HepG2 (cell line): Measurements from ENCODE around the gene PRRT2. TPM values are rescaled to one million over a fixed set of nuclear protein-coding genes. Genes with fewer than 3 reads are reported as not detected.

Experiments
- BORCS8-MEF2B ChIP-seq: sonication (generic); formaldehyde crosslinking; IDR thresholded peaks from 2 replicates; pipeline ENCODE4 v1.8.0; 2022; ENCODE audit warnings: mild to moderate bottlenecking, missing genetic modification reagents
- FOXJ3 ChIP-seq: sonication (generic); formaldehyde crosslinking; IDR thresholded peaks from 2 replicates; pipeline ENCODE4 v1.4.0; 2020; ENCODE audit warnings: missing genetic modification reagents, mild to moderate bottlenecking, borderline replicate concordance
- HDAC2 ChIP-seq: sonication (generic); formaldehyde crosslinking; IDR thresholded peaks from 2 replicates; pipeline ENCODE4 v1.4.0; 2020; ENCODE audit warnings: missing genetic modification reagents
- HNRNPH1 ChIP-seq: fragments of 200-400 bp; formaldehyde crosslinking; optimal IDR thresholded peaks from 2 replicates; pipeline ENCODE3; 2017; ENCODE audit warnings: mild to moderate bottlenecking, low read depth, low read length
- JDP2 ChIP-seq: sonication (generic); formaldehyde crosslinking; IDR thresholded peaks from 2 replicates; pipeline ENCODE4 v1.8.1; 2022; ENCODE audit warnings: missing genetic modification reagents, borderline replicate concordance
- PLSCR1 ChIP-seq: sonication (generic); formaldehyde crosslinking; IDR thresholded peaks from 2 replicates; pipeline ENCODE4 v1.5.0; 2020; ENCODE audit warnings: missing genetic modification reagents, mild to moderate bottlenecking, borderline replicate concordance
- POLR2A ChIP-seq, 2 experiments: IDR thresholded peaks; 2 replicates each; pipeline ENCODE4 v1.6.1; 2011; ENCODE audit warnings: low read depth in 2 of 2, low read length in 2 of 2, mild to moderate bottlenecking in 1 of 2, moderate library complexity in 1 of 2; ENCODE audit not compliant: insufficient read depth in 1 of 2
- RORA ChIP-seq: sonication (generic); formaldehyde crosslinking; IDR thresholded peaks from 2 replicates; pipeline ENCODE4 v1.5.0; 2020; ENCODE audit warnings: mild to moderate bottlenecking, missing genetic modification reagents, moderate library complexity
- SAP130 ChIP-seq: IDR thresholded peaks from 2 replicates; pipeline ENCODE4 v1.6.1; 2016; ENCODE audit warnings: low read depth
- SIX4 ChIP-seq: sonication (generic); formaldehyde crosslinking; IDR thresholded peaks from 2 replicates; pipeline ENCODE4 v1.4.0; 2020; ENCODE audit warnings: missing genetic modification reagents
- SNAPC4 ChIP-seq: sonication (generic); formaldehyde crosslinking; IDR thresholded peaks from 2 replicates; pipeline ENCODE4 v1.4.0; 2020; ENCODE audit warnings: mild to moderate bottlenecking, missing genetic modification reagents
- SP4 ChIP-seq: sonication (generic); formaldehyde crosslinking; IDR thresholded peaks from 2 replicates; pipeline ENCODE4 v1.8.1; 2023; ENCODE audit warnings: mild to moderate bottlenecking, missing genetic modification reagents
- SPEN ChIP-seq: sonication (generic); formaldehyde crosslinking; IDR thresholded peaks from 2 replicates; pipeline ENCODE4 v1.5.1; 2020; ENCODE audit warnings: low read depth, mild to moderate bottlenecking, missing genetic modification reagents
- TBL1XR1 ChIP-seq: fragments of 150-350 bp; IDR thresholded peaks from 2 replicates; pipeline ENCODE4 v1.6.1; 2014; ENCODE audit warnings: borderline replicate concordance, low read length; ENCODE audit not compliant: partially characterized antibody
- TCF7L2 ChIP-seq: IDR thresholded peaks from 2 replicates; pipeline ENCODE4 v1.6.1; 2011; ENCODE audit warnings: mild to moderate bottlenecking, low read depth, low read length, moderate library complexity
- TSC22D2 ChIP-seq: sonication (generic); formaldehyde crosslinking; IDR thresholded peaks from 2 replicates; pipeline ENCODE4 v1.5.1; 2020; ENCODE audit warnings: missing genetic modification reagents, mild to moderate bottlenecking, borderline replicate concordance
- USF2 ChIP-seq, 2 experiments: sonication (generic) in 1 of 2; formaldehyde crosslinking in 1 of 2; IDR thresholded peaks; 2 replicates each; pipeline versions ENCODE4 v1.5.1 to v1.6.1; 2011 to 2020; ENCODE audit warnings: borderline replicate concordance in 1 of 2, low read depth in 1 of 2, low read length in 1 of 2, mild to moderate bottlenecking in 1 of 2, missing genetic modification reagents in 1 of 2, moderate library complexity in 1 of 2
- ZBTB14 ChIP-seq: sonication (generic); formaldehyde crosslinking; IDR thresholded peaks from 2 replicates; pipeline ENCODE4 v1.4.0; 2020; ENCODE audit warnings: missing genetic modification reagents
- ZC3H13 ChIP-seq: sonication (generic); formaldehyde crosslinking; IDR thresholded peaks from 2 replicates; pipeline ENCODE4 v1.8.1; 2023; ENCODE audit warnings: mild to moderate bottlenecking, missing genetic modification reagents, moderate library complexity
- ZMYM2 ChIP-seq: sonication (generic); formaldehyde crosslinking; IDR thresholded peaks from 2 replicates; pipeline ENCODE4 v1.8.0; 2022; ENCODE audit warnings: mild to moderate bottlenecking, missing genetic modification reagents
- ZNF619 ChIP-seq: sonication (generic); formaldehyde crosslinking; IDR thresholded peaks from 2 replicates; pipeline ENCODE4 v1.4.0; 2020; ENCODE audit warnings: mild to moderate bottlenecking, missing genetic modification reagents
- polyA plus RNA-seq, 8 experiments: library from polyadenylated mRNA; depleted of rRNA in 3 of 8; stranded (reverse) in 7 of 8; unstranded in 1 of 8; fragments of >200 nt; fragmentation: Illumina TruSeq in 4 of 8; extraction: Trizol in 4 of 8; gene quantifications; 2 replicates each; pipeline versions ENCODE4 v1.2.1 to v1.2.3, GENCODE V29; 2011 to 2016; ENCODE audit warnings: low read depth in 4 of 8, missing spikeins in 1 of 8, mixed read lengths in 1 of 8; ENCODE audit not compliant: insufficient read depth in 1 of 8
- total RNA-seq, 5 experiments: library from RNA; depleted of rRNA; stranded (reverse); fragments of >200 nt; fragmentation: Illumina TruSeq; extraction: Trizol; gene quantifications; 2 replicates each; pipeline ENCODE4 v1.2.3, GENCODE V29; 2016; ENCODE audit warnings: low read depth in 1 of 5

Gene PRRT2
- total and polyA plus RNA-seq, 2 of the 13 experiments (the other 11 are each of a cell fraction or from before 2014, with no cell fraction given), result 0.51 to 1.1 TPM

- TF ChIP-seq ZMYM2, result peak; percentile 43; the same call in 1 of the 2 replicates
- 0 out of 2 replicates have a peak, but pooled peaks have one; percentile 14 for TF ChIP-seq SP4 (CRISPR knock-in tag)
- TF ChIP-seq TSC22D2, result 0 out of 2 replicates have a peak, but pooled peaks have one; percentile 42
- TF ChIP-seq POLR2A (IDR thresholded peaks at IDR 0.05; ENCODE audit: insufficient read depth in 1 of 2, low read depth in 2 of 2, low read length in 2 of 2), result no peak
- peak; percentile 72 for TF ChIP-seq SAP130 (CRISPR knock-in tag)
- TF ChIP-seq BORCS8-MEF2B (CRISPR knock-in tag), result no peak
- no peak for TF ChIP-seq ZC3H13 (CRISPR knock-in tag)
- no peak for TF ChIP-seq HNRNPH1
- TF ChIP-seq PLSCR1, result no peak
- TF ChIP-seq HDAC2, result peak; percentile 77; the same call in 1 of the 2 replicates
- TF ChIP-seq FOXJ3 (CRISPR knock-in tag), result no peak
- TF ChIP-seq JDP2 (CRISPR knock-in tag), result no peak
- TF ChIP-seq ZBTB14 (CRISPR knock-in tag), result peak; percentile 69
- 0 out of 2 replicates have a peak, but pooled peaks have one; percentile 49 for TF ChIP-seq SPEN (CRISPR knock-in tag)
- TF ChIP-seq TCF7L2, result no peak
- TF ChIP-seq TBL1XR1, result peak; percentile 26
- TF ChIP-seq USF2 (IDR thresholded peaks at IDR 0.05; ENCODE audit: low read depth, low read length), result peak; percentile 3; the same call in 1 of the 2 replicates
- TF ChIP-seq USF2 (CRISPR knock-in tag; IDR thresholded peaks at IDR 0.05; ENCODE audit: borderline replicate concordance), result no peak
- no peak for TF ChIP-seq SNAPC4 (CRISPR knock-in tag)
- no peak for TF ChIP-seq SIX4 (CRISPR knock-in tag)
- no peak for TF ChIP-seq RORA (CRISPR knock-in tag)
- TF ChIP-seq ZNF619 (CRISPR knock-in tag), result no peak
Observed at GRCh38 chr16:29784901-29785500, 27.0 kb upstream of the PRRT2 start (continued).
